A549 (cell line): Measurements from ENCODE around the gene C1QTNF9. TPM values are rescaled to one million over a fixed set of nuclear protein-coding genes. Genes with fewer than 3 reads are reported as not detected.

Source experiments
- ATAC-seq, 2 experiments: fragments of 200-7000 bp in 1 of 2; fragments of >200 bp in 1 of 2; cut with Nextera tagmentation in 1 of 2; cut with Tn5 transposase in 1 of 2; 3 replicates each; pipeline versions ENCODE4 v1.8.0 to v1.9.1; 2018 to 2020; ENCODE audit warnings: mild to moderate bottlenecking in 1 of 2, moderate library complexity in 1 of 2
- CTCF ChIA-PET: fragments of 300-600 bp; sonication (Branson Sonifier 250); formaldehyde crosslinking; extraction: SDS; loops from one replicate; lab custom pipeline; 2021; ENCODE audit warnings: antibody characterized with exemption, inconsistent platforms; lab: Yijun Ruan, JAX
- POLR2A ChIA-PET: fragments of 350-600 bp; formaldehyde crosslinking; extraction: SDS; loops from one replicate; lab custom pipeline; 2021; ENCODE audit warnings: antibody characterized with exemption, inconsistent platforms; lab: Yijun Ruan, JAX
- DNase-seq, 2 experiments: peaks; one replicate each; pipeline versions ENCODE4 v3.0.0 to v3.0.0-alpha.2; 2011 to 2016; ENCODE audit warnings: low read depth in 1 of 2, low spot score in 1 of 2
- FAIRE-seq: peaks from 2 replicates; lab custom pipeline; 2011; peaks lifted over from hg19 to GRCh38; lab: Jason Lieb, UNC
- H3K27ac ChIP-seq, 2 experiments: fragments of >200 bp; sonication (Bioruptor Twin); formaldehyde crosslinking; 3 replicates each; pipeline ENCODE4 v1.5.1; 2016 to 2017
- H3K4me1 ChIP-seq: fragments of >200 bp; sonication (Bioruptor Twin); formaldehyde crosslinking; 3 replicates; pipeline ENCODE4 v1.6.1; 2016
- H3K4me2 ChIP-seq: fragments of >200 bp; sonication (Bioruptor Twin); formaldehyde crosslinking; 3 replicates; pipeline ENCODE4 v1.6.1; 2016
- H3K4me3 ChIP-seq: fragments of >200 bp; sonication (Bioruptor Twin); formaldehyde crosslinking; 3 replicates; pipeline ENCODE4 v1.5.1; 2016
- H3K9me3 ChIP-seq: fragments of >200 bp; sonication (Bioruptor Twin); formaldehyde crosslinking; 3 replicates; pipeline ENCODE4 v1.6.1; 2016
- FOSB ChIP-seq: fragments of 250-450 bp; sonication (Bioruptor Pico); IDR thresholded peaks from 2 replicates; pipeline ENCODE4 v1.5.0; 2020; ENCODE audit warnings: mild to moderate bottlenecking, moderate library complexity
- GATA3 ChIP-seq: IDR thresholded peaks from 2 replicates; pipeline ENCODE4 v1.6.1; 2012; ENCODE audit warnings: borderline replicate concordance
- HOXB5 ChIP-seq: fragments of 250-450 bp; sonication (Bioruptor Pico); IDR thresholded peaks from 2 replicates; pipeline ENCODE4 v1.5.0; 2020; ENCODE audit warnings: mild to moderate bottlenecking, moderate library complexity
- JUN ChIP-seq, 2 experiments: fragments of >200 bp; sonication (Bioruptor Twin); formaldehyde crosslinking; IDR thresholded peaks; 2 replicates in 1 of 2; 3 replicates in 1 of 2; pipeline ENCODE4 v1.6.1; 2016 to 2017
- KDM1A ChIP-seq: fragments of 200-600 bp; sonication (generic); IDR thresholded peaks from 2 replicates; pipeline ENCODE4 v1.6.1; 2016; ENCODE audit warnings: low read depth, mild to moderate bottlenecking
- PHF8 ChIP-seq: fragments of 200-600 bp; sonication (generic); IDR thresholded peaks from 2 replicates; pipeline ENCODE4 v1.6.1; 2016; ENCODE audit warnings: low read depth, mild to moderate bottlenecking, antibody characterized with exemption, moderate library complexity, borderline replicate concordance
- SMC3 ChIP-seq: fragments of >200 bp; sonication (Bioruptor Twin); formaldehyde crosslinking; IDR thresholded peaks from 3 replicates; pipeline ENCODE4 v1.6.1; 2018; ENCODE audit warnings: inconsistent platforms
- WGBS: methylation state at CpG from one replicate; pipeline ENCODE4 v1.1.6; 2017; ENCODE audit errors: missing lambda C conversion rate; 5-methylcytosine and 5-hydroxymethylcytosine counted together
- polyA plus RNA-seq, 4 experiments: library from polyadenylated mRNA; depleted of rRNA in 3 of 4; stranded (reverse); fragments of >200 nt; fragmentation: RNase III in 1 of 4; extraction: RNeasy Plus Mini Kit Qiagen cat#74134 plus additional on column Dnase treatment in 1 of 4; gene quantifications; 2 replicates in 3 of 4; 3 replicates in 1 of 4; pipeline ENCODE4 v1.2.3, GENCODE V29; 2011 to 2017
- TF ChIP-seq, protein P1 (sequence below): fragments of 250-450 bp; sonication (Bioruptor Pico); IDR thresholded peaks from 2 replicates; pipeline ENCODE4 v1.5.0; 2020; ENCODE audit warnings: low read depth, mild to moderate bottlenecking, moderate library complexity
- TF ChIP-seq, protein P2 (sequence below): fragments of 250-450 bp; sonication (Bioruptor Pico); IDR thresholded peaks from 2 replicates; pipeline ENCODE4 v1.5.0; 2021; ENCODE audit warnings: mild to moderate bottlenecking, moderate library complexity, borderline replicate concordance
- TF ChIP-seq, protein P3 (sequence below): fragments of 200-600 bp; sonication (generic); IDR thresholded peaks from 2 replicates; pipeline ENCODE4 v1.6.1; 2016; ENCODE audit warnings: antibody characterized with exemption, mild to moderate bottlenecking, moderate library complexity
- TF ChIP-seq, protein P4 (sequence below): IDR thresholded peaks from 2 replicates; pipeline ENCODE4 v1.6.1; 2012; ENCODE audit warnings: low read depth, borderline replicate concordance
- TF ChIP-seq, protein P5 (sequence below): fragments of >200 bp; sonication (Bioruptor Twin); formaldehyde crosslinking; IDR thresholded peaks from 2 replicates; pipeline ENCODE4 v1.6.1; 2016
- TF ChIP-seq, protein P6 (sequence below): IDR thresholded peaks from 2 replicates; pipeline ENCODE4 v1.6.1; 2012

The C1QTNF9 gene
- polyA plus RNA-seq, 2 of the 4 experiments (the other 2 are of a cell fraction) = not detected

DNA sequence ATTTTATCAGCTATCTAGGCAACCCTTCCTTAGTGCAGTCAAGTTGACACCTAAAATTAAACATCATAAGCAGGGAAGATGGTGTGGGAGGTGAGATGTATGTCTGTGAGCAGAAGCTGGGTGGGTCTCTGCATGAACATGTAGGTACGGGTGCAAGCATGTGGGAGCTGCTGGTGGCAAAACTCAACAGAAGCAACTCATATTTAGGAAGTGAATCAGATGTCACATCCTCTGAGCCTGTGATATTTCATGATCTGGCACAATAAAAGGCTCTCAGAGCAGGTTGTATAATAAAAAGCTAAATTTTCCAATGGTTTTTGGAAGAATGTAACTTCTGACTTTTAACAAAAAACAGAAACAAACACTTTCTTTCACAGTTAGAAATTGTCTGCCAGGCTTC lies 44.4 kb downstream of the C1QTNF9 start:
- ATAC-seq = no peak
- no peak for FAIRE-seq
- DNase-seq = no peak

DNA sequence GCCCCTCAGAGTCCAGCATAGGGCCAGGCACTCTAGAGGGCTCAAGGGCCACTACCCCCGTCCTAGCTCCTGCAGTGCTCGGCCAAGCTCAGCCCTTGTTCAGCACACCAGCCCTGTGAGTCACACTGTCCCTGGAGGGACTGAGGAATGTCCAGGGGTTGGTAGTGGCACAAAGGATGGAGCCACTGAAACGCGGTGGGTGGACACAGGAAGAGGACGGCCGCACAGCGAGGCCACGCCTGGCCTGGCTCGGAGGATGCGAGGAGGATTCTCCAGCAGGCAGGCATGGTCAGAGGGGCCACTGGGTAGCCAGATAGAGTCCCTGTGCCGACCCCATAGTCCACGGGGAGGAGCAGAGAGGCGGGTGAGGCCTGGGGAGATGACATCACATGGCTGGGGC lies 45.7 kb downstream of the C1QTNF9 start:
- 70% methylated on average over 13 of the region's 13 CpGs for WGBS
- H3K4me3 ChIP-seq = no peak overlapping the region
- CTCF ChIA-PET = no interaction called here
- H3K27ac ChIP-seq = no peak overlapping the region
- no peaks in the 10 kb centered on the region for H3K9me3 ChIP-seq
- peak in 1 of 2 experiments; percentile 55; a peak in 2 of 6 replicates for ATAC-seq
- TF ChIP-seq, protein P1, sequence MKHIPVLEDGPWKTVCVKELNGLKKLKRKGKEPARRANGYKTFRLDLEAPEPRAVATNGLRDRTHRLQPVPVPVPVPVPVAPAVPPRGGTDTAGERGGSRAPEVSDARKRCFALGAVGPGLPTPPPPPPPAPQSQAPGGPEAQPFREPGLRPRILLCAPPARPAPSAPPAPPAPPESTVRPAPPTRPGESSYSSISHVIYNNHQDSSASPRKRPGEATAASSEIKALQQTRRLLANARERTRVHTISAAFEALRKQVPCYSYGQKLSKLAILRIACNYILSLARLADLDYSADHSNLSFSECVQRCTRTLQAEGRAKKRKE = no peak
- TF ChIP-seq, protein P2, sequence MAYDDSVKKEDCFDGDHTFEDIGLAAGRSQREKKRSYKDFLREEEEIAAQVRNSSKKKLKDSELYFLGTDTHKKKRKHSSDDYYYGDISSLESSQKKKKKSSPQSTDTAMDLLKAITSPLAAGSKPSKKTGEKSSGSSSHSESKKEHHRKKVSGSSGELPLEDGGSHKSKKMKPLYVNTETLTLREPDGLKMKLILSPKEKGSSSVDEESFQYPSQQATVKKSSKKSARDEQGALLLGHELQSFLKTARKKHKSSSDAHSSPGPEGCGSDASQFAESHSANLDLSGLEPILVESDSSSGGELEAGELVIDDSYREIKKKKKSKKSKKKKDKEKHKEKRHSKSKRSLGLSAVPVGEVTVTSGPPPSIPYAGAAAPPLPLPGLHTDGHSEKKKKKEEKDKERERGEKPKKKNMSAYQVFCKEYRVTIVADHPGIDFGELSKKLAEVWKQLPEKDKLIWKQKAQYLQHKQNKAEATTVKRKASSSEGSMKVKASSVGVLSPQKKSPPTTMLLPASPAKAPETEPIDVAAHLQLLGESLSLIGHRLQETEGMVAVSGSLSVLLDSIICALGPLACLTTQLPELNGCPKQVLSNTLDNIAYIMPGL (CRISPR knock-in tag) = no peak
- TF ChIP-seq FOSB (CRISPR knock-in tag) (no peak), SMC3 (no peak), GATA3 (no peak), PHF8 (no peak), KDM1A (no peak)
- TF ChIP-seq, protein P3, sequence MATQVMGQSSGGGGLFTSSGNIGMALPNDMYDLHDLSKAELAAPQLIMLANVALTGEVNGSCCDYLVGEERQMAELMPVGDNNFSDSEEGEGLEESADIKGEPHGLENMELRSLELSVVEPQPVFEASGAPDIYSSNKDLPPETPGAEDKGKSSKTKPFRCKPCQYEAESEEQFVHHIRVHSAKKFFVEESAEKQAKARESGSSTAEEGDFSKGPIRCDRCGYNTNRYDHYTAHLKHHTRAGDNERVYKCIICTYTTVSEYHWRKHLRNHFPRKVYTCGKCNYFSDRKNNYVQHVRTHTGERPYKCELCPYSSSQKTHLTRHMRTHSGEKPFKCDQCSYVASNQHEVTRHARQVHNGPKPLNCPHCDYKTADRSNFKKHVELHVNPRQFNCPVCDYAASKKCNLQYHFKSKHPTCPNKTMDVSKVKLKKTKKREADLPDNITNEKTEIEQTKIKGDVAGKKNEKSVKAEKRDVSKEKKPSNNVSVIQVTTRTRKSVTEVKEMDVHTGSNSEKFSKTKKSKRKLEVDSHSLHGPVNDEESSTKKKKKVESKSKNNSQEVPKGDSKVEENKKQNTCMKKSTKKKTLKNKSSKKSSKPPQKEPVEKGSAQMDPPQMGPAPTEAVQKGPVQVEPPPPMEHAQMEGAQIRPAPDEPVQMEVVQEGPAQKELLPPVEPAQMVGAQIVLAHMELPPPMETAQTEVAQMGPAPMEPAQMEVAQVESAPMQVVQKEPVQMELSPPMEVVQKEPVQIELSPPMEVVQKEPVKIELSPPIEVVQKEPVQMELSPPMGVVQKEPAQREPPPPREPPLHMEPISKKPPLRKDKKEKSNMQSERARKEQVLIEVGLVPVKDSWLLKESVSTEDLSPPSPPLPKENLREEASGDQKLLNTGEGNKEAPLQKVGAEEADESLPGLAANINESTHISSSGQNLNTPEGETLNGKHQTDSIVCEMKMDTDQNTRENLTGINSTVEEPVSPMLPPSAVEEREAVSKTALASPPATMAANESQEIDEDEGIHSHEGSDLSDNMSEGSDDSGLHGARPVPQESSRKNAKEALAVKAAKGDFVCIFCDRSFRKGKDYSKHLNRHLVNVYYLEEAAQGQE = no peak
- TF ChIP-seq, protein P4, sequence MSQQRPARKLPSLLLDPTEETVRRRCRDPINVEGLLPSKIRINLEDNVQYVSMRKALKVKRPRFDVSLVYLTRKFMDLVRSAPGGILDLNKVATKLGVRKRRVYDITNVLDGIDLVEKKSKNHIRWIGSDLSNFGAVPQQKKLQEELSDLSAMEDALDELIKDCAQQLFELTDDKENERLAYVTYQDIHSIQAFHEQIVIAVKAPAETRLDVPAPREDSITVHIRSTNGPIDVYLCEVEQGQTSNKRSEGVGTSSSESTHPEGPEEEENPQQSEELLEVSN = no peak
- no peak for FAIRE-seq
- no peak for DNase-seq
- POLR2A ChIA-PET = no interaction called here
- no peak overlapping the region for H3K4me2 ChIP-seq
- no peaks in the 10 kb centered on the region for H3K4me1 ChIP-seq

More for the DNA sequence above, 44.4 kb downstream of the C1QTNF9 start:
- Histone ChIP-seq H3K4me3 (no peak overlapping the region), H3K4me1 (no peaks in the 10 kb centered on the region), H3K9me3 (no peaks in the 10 kb centered on the region), H3K27ac (no peak overlapping the region), H3K4me2 (no peak overlapping the region)
- ChIA-PET POLR2A (no interaction called here), CTCF (no interaction called here)
- WGBS = 44% methylated on average over 1 of the region's 1 CpG
- no peak for TF ChIP-seq HOXB5 (CRISPR knock-in tag)
- TF ChIP-seq, protein P5, sequence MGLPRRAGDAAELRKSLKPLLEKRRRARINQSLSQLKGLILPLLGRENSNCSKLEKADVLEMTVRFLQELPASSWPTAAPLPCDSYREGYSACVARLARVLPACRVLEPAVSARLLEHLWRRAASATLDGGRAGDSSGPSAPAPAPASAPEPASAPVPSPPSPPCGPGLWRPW = no peak
- TF ChIP-seq, protein P6, sequence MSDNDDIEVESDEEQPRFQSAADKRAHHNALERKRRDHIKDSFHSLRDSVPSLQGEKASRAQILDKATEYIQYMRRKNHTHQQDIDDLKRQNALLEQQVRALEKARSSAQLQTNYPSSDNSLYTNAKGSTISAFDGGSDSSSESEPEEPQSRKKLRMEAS = no peak
- TF ChIP-seq JUN (IDR thresholded peaks at IDR 0.05) = no peak
- TF ChIP-seq, protein P2 (CRISPR knock-in tag) = no peak
- TF ChIP-seq, all 56 proteins: peak for 0
